Activated T-helper 9 cell treated with anti-CD3 and anti-CD28 coated beads, Interleukin-2, amount 50 U/mL, for 16 hours (primary cell): ENCODE results near the gene CPNE6.

Source experiments
- DNase-seq: peaks from one replicate; pipeline ENCODE4 v3.0.0-alpha.2; 2020; ENCODE audit warnings: low read depth

The CPNE6 gene

GRCh38 chr14:24086193-24086955 lies 15.0 kb downstream of the CPNE6 start:
- no peak for DNase-seq

GRCh38 chr14:24087004-24087403 lies 15.6 kb downstream of the CPNE6 start:
- DNase-seq = no peak

DNA sequence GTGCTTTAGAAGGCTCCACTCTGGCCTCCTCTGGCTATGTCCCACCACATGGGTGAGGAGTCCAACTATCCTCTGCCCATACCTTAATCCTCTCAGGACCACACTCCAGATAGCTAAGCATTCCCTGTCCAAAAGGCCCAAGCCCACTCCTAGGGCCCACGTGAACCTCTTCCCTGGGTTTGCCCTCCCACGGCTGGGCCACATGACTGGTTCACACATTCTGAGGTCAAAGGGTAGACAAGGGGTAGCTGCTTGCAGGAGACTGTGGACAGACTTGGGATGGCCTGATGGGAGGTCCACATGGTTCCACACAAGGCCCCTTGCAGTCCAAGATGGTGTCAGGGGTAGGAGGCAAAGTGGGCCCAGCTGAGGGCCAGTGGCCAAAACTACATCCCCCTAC lies 16.7 kb downstream of the CPNE6 start:
- DNase-seq = no peak

- DNase-seq = no peak
These were observed 18.5 kb downstream of the CPNE6 start for GRCh38 chr14:24089890-24090289.

GRCh38 chr14:24092110-24092504 lies 20.7 kb downstream of the CPNE6 start:
- DNase-seq = no peak

GRCh38 chr14:24092505-24093206 lies 21.3 kb downstream of the CPNE6 start:
- no peak for DNase-seq

- no peak for DNase-seq
These were observed 22.0 kb downstream of the CPNE6 start for GRCh38 chr14:24093207-24093900.

GRCh38 chr14:24093901-24094840 lies 22.8 kb downstream of the CPNE6 start, which contains the start of gene PCK2:
Gene PCK2, plus strand, starts transcription at chr14:24094311. Its CDS starts 95 bp downstream, at chr14:24094406.
- peak; percentile 89 for DNase-seq

- no peak for DNase-seq
These were observed 23.5 kb downstream of the CPNE6 start for GRCh38 chr14:24094841-24095270.

DNA sequence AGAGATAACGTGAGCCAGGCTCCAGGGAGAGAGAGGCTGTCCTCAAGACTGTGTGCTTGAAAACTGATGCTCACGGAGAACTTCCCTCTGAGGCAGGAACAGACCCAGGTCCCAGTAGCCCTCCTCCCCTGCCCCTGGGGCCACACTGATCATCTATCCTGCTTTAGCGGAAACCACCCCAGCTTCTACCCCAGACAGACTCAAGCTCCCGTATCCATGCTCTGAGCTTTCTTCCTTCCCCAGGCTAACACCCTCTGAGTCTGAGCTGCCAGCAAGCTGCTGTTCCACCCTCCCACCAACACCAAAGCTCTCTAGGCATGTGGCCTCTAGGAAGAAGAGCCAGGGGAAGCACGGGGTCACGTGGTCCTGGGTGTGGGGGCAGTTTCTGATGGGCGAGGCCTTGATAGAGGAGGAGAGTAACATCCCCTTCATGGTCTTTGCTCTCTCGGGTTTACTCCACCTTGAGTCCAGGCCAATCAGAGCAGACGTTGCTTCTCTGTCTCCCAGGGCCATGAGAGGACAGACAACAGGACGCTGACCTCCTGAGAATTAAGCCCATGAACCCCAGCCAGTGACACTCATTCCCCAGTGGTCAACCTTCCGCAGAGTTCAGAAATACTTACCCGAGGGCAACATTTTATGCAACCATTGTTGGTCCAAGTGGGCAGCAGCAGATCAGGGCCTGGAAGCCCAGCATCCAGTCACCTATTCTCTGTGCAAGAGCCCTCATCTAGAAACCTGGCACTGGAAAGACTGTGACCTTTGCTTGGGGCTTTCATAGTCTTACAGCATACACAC lies 24.1 kb downstream of the CPNE6 start:
- peak; percentile 48 for DNase-seq

DNA sequence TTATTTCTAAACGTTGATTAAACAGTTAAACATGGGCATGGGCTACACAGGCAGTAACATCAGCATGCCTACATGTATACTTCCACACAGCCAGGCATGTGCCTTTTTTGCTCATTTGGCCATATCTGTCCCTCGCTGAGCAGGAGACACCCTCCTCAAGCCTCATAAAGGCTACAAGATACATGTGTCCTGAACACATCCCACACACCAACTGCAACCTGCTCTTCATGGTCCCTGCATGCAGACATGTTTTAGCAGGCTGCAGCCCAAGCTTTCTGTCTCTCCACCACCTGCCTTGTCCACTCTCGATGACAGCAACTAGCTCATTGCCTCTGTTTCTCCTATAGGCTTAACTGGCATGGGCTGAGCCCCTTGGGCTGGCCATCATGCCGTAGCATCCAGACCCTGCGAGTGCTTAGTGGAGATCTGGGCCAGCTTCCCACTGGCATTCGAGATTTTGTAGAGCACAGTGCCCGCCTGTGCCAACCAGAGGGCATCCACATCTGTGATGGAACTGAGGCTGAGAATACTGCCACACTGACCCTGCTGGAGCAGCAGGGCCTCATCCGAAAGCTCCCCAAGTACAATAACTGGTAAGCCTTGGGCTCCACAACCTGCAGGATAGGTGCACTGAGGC lies 25.3 kb downstream of the CPNE6 start:
- no peak for DNase-seq

- DNase-seq = no peak
These were observed 27.0 kb downstream of the CPNE6 start for GRCh38 chr14:24098229-24098926.

- no peak for DNase-seq
These were observed 27.8 kb downstream of the CPNE6 start for GRCh38 chr14:24098927-24099813.

DNA sequence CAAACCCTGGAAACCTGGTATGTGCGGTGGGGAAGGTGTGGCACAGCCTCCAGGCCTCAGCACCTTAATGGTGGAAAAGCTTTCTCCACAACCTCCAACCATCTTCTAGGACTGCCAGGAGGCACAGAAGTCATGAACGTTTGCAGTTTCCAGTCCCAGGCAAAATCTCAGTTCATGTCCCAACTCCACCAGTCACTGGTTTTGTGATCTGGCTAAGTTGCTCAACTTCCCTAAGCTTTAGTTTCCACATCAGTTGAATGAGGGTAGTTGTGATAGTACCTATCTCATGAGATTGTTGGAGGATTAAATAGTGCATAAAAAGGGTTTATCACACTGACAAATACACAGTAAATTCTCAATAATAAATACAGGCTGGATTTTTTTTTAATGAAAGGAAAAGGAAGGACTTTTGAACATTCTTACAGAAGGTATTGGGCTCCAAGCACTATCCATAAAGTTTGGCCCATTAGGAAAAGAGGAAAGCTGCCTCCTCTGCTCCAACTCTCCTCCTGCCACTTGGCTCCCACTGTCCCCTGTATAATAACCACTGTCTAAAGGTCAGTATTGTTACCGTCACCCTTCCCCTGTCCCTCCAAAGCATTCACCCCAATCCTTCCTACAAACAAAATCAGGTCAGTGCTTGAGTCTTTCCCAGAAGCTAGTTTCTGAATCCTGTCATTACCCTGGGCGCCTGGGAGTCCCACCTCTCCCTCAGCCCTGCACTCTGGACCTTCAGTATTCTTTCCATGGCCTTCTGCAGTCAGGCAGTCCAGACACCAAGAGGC lies 29.0 kb downstream of the CPNE6 start:
- no peak for DNase-seq

DNA sequence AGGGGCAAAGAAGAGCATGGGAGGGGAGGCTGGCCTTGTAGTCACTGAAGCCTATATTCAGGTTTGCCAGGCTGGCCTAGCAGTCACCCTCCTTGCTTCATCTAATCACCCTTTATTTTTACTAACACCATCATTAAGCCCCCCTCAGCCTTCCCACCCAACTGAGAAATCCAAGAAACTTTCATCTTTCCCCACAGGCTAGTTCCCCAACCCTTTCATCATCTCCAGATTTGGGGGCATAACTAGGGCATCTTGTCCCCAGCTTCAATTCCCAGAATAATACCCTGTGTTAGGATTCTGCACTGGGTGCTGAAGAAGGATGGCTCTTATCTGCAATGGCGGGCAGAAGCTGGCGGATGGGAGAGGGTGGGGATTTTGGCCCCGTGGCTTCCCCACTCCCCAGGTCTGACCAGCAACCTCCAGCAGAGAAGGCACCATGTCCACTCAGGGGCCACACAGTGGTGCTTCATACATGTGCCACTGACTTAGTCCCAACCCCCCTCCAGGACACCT lies 29.7 kb downstream of the CPNE6 start:
- no peak for DNase-seq

DNA sequence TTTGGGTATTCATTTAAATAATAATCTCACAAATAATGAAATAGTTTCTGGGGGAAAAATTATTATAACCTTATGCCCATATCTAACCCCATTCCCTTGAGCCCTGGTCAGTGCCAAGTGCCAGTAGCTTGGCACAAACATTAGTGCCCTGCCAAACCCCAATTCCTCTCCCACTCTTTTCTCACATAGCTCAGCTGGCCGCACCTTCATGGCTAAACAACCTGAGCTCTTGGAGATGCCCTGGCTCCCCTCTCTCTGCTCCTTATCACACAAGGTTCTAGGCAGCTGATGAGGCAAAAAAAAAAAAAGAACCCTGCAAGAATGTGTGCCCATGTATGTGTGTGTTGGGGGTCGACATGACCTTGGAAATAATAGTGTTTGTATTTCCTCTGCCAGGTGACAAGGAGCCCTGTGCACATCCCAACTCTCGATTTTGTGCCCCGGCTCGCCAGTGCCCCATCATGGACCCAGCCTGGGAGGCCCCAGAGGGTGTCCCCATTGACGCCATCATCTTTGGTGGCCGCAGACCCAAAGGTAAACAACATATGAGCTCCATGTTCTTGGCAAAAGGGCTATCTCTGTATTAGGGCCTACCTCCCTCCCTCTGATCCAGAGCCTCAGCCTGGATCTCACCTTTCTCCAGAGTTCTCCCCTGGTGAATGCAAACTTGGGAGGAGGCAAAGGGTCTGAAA lies 31.1 kb downstream of the CPNE6 start:
- no peak for DNase-seq

GRCh38 chr14:24103451-24103850 lies 32.1 kb downstream of the CPNE6 start:
- DNase-seq = no peak
